GM13976 (cell line): ENCODE measurements around the gene BHLHE41.

ENCODE experiments used
- DNase-seq: peaks from one replicate; pipeline ENCODE4 v3.0.0; 2012; ENCODE audit warnings: low spot score
- CTCF ChIP-seq: IDR thresholded peaks from 2 replicates; pipeline ENCODE4 v1.5.1; 2012; ENCODE audit warnings: borderline replicate concordance, mild to moderate bottlenecking; ENCODE audit not compliant: insufficient read depth; ENCODE audit errors: extremely low read depth, missing control alignments, control extremely low read depth
- in situ Hi-C: fragments of 300-500 bp; cut with MboI; formaldehyde crosslinking; loops from one replicate; pipeline ENCODE4 v1.12.0; 2022; ENCODE audit warnings: low sequenced_read_pairs, mixed read lengths, inconsistent platforms; ENCODE audit not compliant: unreplicated experiment

BHLHE41 gene

DNA sequence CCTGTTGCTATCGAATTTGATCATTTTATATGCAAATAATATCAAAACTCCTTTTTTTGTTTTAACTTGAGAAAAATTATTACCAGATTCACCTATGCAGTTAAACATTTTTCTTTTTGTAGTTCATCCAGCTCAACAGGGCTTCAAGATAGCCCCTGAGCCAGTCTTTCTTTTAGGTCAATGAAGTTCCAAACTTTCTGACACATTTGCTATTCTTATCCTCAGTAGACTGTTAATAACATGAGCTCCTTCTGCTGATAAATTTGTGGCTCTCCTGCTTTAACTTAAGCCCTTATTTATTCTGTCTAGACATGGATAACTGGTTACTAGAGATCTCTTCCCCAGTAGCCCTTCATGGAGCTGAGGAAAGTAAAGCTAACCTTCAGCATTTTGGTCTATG, 37.3 kb upstream of the BHLHE41 start:
- TF ChIP-seq CTCF, result no peak
- DNase-seq, result no peak
- in situ Hi-C loops, result no loop called here

GRCh38 chr12:26158078-26158764, 33.4 kb upstream of the BHLHE41 start:
- TF ChIP-seq CTCF, result no peak
- in situ Hi-C loops, result no loop called here

DNA sequence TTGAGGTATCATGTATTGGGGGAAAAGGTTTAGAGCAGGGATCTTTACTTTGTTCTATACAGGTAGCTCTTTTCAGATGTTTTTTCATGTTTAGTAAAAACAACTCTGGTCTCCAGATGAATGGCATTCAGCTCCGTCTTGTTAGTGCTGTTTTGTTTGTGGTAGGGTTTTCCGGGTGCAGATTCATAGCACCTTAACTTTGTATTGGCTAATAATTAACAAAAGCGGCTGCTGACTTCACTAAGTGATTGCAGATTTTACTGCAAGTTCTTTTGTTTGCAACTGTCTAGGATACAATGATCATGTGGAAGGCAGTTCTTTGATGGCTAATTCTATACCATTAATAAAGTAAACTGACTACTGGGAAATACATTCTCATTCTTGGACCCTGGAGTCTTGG, 32.2 kb upstream of the BHLHE41 start:
- no peak for TF ChIP-seq CTCF
- no peak for DNase-seq
- in situ Hi-C loops, result no loop called here

More at GRCh38 chr12:26158078-26158764, 33.4 kb upstream of the BHLHE41 start:
- peak; percentile 11 for DNase-seq

GRCh38 chr12:26156201-26156871, 31.5 kb upstream of the BHLHE41 start:
- in situ Hi-C loops, result no loop called here
- no peak for TF ChIP-seq CTCF
- DNase-seq, result peak; percentile 60

DNA sequence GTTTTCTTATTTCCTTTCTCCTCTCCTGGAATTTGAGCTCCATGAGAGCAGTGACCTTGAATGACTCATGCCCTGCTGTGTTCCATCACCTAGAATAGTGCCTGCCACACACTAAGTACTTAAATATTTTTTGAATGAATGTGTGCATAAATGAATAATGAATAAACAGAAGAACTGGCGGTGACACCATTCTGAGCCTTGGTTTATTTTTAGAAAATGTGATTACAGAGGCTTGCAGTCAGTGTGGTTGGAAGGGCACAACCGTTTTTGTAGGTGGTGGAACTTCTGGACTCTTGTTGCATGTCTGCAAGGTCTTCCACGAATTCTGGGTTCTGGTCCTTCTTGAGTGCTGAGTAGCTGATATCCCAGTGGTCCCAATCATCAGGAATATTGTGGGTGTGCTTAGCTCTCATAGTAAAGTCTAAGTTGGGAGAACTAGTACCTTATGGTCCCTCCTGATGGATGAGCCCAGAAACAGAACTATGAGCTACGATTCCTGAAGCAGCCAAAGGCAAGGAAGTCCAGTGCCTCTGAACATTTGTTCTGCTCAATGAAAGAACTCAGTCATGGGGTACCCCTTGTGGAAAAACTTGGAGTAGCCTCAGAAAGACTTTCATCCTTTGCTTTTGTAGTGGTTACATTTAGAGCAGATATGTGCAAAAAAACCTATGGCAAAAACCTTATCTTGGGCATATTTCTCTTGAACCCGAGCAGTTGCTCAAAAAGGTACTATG, 28.8 kb upstream of the BHLHE41 start:
- in situ Hi-C loops, result no loop called here
- no peak for TF ChIP-seq CTCF
- DNase-seq, result no peak

DNA sequence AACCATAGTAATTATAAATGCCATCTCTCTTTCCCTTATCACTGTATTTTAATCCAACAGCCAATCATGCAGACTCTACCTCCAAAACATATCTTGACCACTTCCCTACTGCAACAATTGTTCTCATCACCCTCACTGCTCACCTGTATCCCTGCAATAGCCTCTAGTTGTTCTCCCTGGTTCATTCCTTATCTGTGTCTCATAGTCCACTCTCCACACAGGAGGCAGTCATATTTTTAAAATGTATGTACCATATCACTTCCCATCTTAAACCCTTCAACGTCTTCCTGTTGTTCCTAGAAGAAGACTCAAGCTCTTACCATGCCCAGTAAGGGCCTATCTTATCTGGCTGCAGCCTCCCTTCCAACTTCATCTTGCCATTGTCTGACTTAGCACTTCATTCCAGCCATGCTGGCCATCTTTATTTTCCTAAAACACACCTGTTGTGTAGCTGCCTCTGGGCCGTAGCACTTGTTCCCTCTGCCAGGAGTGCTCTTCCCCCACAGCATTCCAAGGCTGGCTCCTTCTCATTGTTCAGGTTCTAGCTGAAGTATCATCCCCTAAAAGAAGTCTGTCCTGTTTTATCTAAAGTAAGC, 27.8 kb upstream of the BHLHE41 start:
- no peak for TF ChIP-seq CTCF
- no peak for DNase-seq
- in situ Hi-C loops, result no loop called here
